ELF-1 (cell line): Measurements from ENCODE around the gene CAV3.

Source experiments
- DNase-seq: peaks from one replicate; pipeline ENCODE4 v3.0.0-alpha.2; 2016; ENCODE audit warnings: low read depth, low spot score

CAV3 gene

DNA sequence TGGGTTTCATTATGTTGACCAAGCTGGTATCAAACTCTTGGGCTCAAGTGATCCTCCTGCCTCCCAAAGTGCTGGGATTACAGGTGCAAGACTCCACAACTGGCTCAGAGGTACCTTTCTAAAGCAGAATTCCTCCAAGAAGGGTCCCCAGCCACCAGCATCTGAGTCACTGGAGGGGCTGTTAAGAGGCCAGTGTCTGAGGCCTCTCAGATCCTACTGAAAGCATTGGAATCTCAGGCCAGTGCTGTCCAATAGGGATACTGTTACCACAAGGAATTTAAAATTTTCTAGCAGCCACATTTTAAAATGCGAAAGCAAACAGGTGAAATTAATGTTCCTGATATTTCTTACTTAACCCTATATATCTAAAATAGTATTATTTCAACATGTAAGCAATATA lies 1.3 kb downstream of the CAV3 start:
- DNase-seq, result no peak

- DNase-seq, result no peak
Observed at GRCh38 chr3:8736436-8736835, 2.8 kb downstream of the CAV3 start.

DNA sequence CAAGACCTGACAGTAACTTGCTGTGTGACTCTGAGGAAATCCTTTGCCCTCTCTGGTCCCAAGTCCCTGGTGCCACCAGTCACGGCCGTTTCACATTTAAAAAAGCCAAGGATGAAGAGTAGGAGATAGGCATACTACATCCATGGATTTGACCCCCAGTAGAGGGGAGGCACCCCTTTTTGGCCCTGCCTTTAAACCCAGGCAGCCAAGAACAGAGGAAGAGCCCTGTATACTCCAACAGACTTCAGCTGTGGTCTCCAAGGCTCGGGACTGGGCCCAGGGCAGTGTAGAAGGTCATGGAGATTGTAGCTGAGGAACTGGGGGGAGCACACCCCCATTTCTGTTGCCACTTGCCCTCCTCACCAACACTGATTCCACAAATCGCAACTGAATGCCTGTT lies 3.7 kb downstream of the CAV3 start:
- DNase-seq, result no peak

DNA sequence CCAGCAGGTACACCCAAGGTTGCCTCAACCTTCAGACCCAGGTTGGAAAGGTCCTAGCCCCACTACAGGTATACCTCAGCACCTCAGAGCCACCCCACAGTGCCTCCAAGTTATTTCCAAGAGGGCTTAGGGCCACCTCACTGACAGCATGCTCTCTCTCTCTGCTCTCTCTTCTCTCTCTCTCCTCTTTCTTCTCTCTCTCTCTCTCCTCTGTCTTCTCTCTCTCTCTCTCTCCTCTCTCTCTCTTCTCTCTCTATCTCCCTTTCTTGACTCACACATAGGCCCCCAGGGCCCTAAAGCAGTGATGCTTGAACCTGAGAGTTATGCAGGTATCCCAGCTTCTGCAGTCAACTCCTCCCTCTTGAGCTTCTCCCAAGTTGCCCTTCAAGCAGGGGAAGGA lies 4.2 kb downstream of the CAV3 start:
- no peak for DNase-seq

GRCh38 chr3:8738639-8739038 lies 5.0 kb downstream of the CAV3 start:
- no peak for DNase-seq

GRCh38 chr3:8739757-8740504 lies 6.3 kb downstream of the CAV3 start:
- no peak for DNase-seq

DNA sequence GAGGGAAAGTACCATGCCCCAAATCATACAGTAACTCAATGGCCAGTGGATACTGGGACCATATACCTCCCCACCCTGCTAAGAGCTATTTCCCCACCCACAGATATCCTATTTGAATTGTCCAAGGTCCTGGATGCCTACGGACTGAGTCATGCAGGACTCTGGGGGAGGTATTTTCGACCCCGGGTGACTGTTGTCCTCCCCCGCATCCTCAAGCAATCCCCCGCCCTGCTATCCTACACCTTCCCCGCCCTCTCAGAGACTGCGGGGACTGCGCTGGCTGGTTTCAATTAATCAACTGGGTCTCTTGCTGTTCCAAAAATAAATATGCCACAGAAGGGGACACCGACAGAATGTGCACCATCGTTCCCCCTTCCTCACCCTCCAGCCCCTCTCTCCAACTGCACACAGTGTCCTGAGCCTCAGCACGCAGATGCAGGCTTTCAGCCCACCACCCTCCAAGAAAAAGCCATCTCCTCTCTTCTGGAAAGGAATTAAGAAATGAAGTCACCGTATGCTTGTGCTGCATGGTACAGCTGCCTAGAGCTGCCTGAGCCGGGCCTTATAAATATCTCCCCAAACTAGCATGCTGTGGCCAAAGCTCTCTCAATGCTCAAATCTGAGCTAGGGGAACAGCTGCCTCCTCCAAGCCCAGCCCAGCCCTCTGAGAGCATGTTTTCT lies 8.1 kb downstream of the CAV3 start:
- peak; percentile 82 for DNase-seq

GRCh38 chr3:8743021-8743601 lies 9.5 kb downstream of the CAV3 start:
- no peak for DNase-seq

- DNase-seq, result no peak
Observed at GRCh38 chr3:8743911-8744310, 10.3 kb downstream of the CAV3 start.

DNA sequence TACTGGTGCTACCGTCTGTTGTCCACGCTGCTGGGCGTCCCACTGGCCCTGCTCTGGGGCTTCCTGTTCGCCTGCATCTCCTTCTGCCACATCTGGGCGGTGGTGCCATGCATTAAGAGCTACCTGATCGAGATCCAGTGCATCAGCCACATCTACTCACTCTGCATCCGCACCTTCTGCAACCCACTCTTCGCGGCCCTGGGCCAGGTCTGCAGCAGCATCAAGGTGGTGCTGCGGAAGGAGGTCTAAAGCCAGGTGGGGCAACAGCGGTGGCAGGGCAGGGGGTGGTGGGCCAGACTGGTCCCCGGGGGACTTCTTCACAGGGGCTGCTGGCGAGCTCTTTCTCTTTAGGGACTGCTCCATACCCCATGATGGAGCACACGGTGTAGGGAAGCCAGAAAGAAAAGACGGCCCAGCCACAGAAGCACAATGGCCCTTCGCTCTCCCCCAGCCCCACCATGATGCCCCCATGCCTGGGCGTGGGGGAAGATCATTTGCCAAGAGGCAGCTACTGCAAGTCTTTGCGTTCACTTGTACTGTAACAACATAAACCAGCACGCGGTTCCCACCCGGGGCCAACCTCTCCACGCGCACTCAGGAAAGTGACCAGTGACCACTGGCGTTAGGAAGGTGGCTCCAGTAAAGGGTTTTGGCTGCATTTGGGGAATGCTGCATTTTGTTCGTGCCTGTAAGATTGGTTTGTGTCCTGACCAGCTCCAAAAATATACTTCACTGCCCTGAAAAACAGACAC lies 12.2 kb downstream of the CAV3 start:
- no peak for DNase-seq

DNA sequence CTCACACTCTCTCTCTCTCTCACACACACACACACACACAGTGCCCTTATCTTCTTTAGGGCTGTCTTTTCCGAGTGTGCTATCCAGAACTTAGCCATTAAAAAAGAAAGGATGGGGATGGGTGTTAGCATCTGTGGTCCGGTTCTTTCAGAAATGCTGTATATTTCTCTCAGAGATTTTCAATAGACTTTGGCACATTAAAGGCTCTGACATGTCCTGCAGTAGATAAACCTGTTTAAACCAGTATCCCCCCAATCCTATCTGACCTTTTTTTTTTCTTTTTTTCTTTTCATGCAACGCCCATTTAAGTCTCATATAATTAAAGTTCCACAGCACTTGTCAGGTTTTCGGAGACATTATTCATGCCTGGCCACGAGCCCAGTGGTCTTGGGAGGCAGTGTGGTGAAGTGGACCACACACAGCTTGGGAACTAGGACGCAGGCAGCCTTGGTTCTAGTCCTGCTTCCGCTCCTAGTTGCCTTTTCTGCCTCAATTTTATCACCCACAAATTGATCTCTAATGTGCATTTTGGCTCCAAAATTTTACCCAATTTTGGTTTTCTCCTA lies 13.3 kb downstream of the CAV3 start:
- DNase-seq, result no peak

GRCh38 chr3:8749316-8749715 lies 15.7 kb downstream of the CAV3 start:
- no peak for DNase-seq

- no peak for DNase-seq
Observed at GRCh38 chr3:8752832-8753231, 19.2 kb downstream of the CAV3 start.

GRCh38 chr3:8755097-8755496 lies 21.5 kb downstream of the CAV3 start:
- DNase-seq, result no peak

- DNase-seq, result no peak
Observed at GRCh38 chr3:8755564-8756237, 22.1 kb downstream of the CAV3 start.

DNA sequence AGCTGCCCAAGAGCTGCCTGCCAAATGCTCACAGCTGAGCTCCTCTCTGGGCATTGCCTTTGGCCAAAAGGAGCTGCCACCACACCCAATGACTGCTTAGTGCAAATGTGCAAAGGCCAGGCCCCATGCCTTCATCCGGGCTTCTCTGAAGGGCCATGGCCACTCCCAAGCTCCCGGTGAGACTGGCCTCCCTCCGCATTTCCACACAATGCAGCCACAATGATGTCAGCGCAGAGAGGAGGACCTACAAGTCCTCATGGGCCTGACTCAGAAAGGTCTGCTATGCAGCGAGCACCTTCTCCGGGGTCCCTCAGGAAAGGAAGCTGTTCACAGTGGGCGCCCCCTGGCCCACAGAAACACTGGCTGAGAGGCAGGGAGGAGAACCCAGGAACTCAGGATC lies 23.1 kb downstream of the CAV3 start:
- DNase-seq, result no peak

- no peak for DNase-seq
Observed at GRCh38 chr3:8757551-8758518, 24.2 kb downstream of the CAV3 start.

GRCh38 chr3:8759038-8759707 lies 25.6 kb downstream of the CAV3 start:
- DNase-seq, result no peak

- DNase-seq, result no peak
Observed at GRCh38 chr3:8760091-8760490, 26.5 kb downstream of the CAV3 start.

DNA sequence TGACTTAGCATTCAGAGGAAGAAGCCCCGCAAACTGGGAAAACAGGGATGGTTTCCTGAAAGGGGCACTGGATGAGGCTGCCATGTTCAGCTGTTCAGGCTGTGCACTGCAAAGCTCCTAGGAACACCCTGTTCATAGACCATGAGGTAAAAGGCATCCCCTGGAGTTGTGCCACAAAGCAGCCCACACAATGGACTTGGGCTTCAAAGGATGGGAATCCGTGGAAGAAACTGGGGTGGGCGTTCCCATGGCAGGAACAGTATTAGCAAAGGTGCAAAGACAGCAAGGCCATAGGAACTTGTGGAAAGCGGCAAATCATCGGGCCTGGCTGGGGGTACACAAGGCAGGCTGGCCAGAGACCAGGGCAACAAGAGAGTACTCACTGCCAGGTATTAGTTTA lies 26.9 kb downstream of the CAV3 start:
- no peak for DNase-seq
